CD8-positive, alpha-beta memory T cell (primary cell): ENCODE data around the gene MARK2. TPM values are rescaled to one million over a fixed set of nuclear protein-coding genes. Genes with fewer than 3 reads are reported as not detected.

Experiments
- CTCF ChIA-PET: fragments of 350-600 bp; sonication (Branson Sonifier 250); formaldehyde crosslinking; loops from one replicate; lab custom pipeline; 2021; ENCODE audit warnings: antibody characterized with exemption; lab: Charles Lee
- POLR2A ChIA-PET: fragments of 350-600 bp; sonication (Branson Sonifier 250); formaldehyde crosslinking; loops from one replicate; lab custom pipeline; 2021; ENCODE audit warnings: antibody characterized with exemption; lab: Charles Lee
- DNase-seq, 5 donors: peaks; one replicate each; pipeline versions ENCODE4 v3.0.0 to v3.0.0-alpha.2; 2020 to 2022; ENCODE audit warnings: mixed read lengths in 1 of 5
- H3K27ac ChIP-seq: one replicate; pipeline ENCODE4 v1.7.0; 2013; ENCODE audit warnings: low read depth, mild to moderate bottlenecking, low read length, moderate library complexity
- H3K27me3 ChIP-seq: 2 replicates; pipeline ENCODE4 v1.7.0; 2013; ENCODE audit warnings: low read length, mild to moderate bottlenecking; ENCODE audit not compliant: insufficient read depth, poor library complexity, severe bottlenecking
- H3K36me3 ChIP-seq: 2 replicates; pipeline ENCODE4 v1.7.0; 2013; ENCODE audit warnings: mild to moderate bottlenecking, low read length, moderate library complexity; ENCODE audit not compliant: insufficient read depth
- H3K4me1 ChIP-seq: 2 replicates; pipeline ENCODE4 v1.7.0; 2013; ENCODE audit warnings: mild to moderate bottlenecking, low read length, moderate library complexity; ENCODE audit not compliant: insufficient read depth
- H3K4me3 ChIP-seq: 2 replicates; pipeline ENCODE4 v1.7.0; 2013; ENCODE audit warnings: mild to moderate bottlenecking, low read length
- H3K9me3 ChIP-seq: 2 replicates; pipeline ENCODE4 v1.7.0; 2013; ENCODE audit warnings: mild to moderate bottlenecking, low read length
- H3K27ac Mint-ChIP-seq, 8 donors: one replicate each; pipeline ENCODE4 v1.8.0; 2020 to 2021; ENCODE audit warnings: mixed read lengths in 8 of 8, mild to moderate bottlenecking in 6 of 8, inconsistent platforms in 3 of 8, moderate library complexity in 3 of 8
- H3K27me3 Mint-ChIP-seq, 2 donors: one replicate each; pipeline ENCODE4 v1.8.0; 2020 to 2021; ENCODE audit warnings: mixed read lengths in 2 of 2, mild to moderate bottlenecking in 1 of 2, moderate library complexity in 1 of 2
- H3K36me3 Mint-ChIP-seq, 3 donors: one replicate each; pipeline ENCODE4 v1.8.0; 2020 to 2021; ENCODE audit warnings: mixed read lengths in 3 of 3, inconsistent platforms in 1 of 3, mild to moderate bottlenecking in 1 of 3
- H3K4me1 Mint-ChIP-seq, 3 donors: one replicate each; pipeline ENCODE4 v1.8.0; 2020 to 2021; ENCODE audit warnings: mixed read lengths in 3 of 3, inconsistent platforms in 1 of 3, mild to moderate bottlenecking in 1 of 3
- H3K4me3 Mint-ChIP-seq, 7 donors: one replicate each; pipeline ENCODE4 v1.8.0; 2020 to 2021; ENCODE audit warnings: mixed read lengths in 7 of 7, mild to moderate bottlenecking in 6 of 7, moderate library complexity in 4 of 7, inconsistent platforms in 2 of 7
- H3K9me3 Mint-ChIP-seq, 5 donors: one replicate each; pipeline ENCODE4 v1.8.0; 2020 to 2022; ENCODE audit warnings: mixed read lengths in 5 of 5, mild to moderate bottlenecking in 3 of 5, moderate library complexity in 2 of 5, inconsistent platforms in 1 of 5
- polyA plus RNA-seq: library from polyadenylated mRNA; unstranded; fragments of 300-500 nt; fragmentation: Illumina TruSeq; gene quantifications from one replicate; pipeline ENCODE4 v1.2.3, GENCODE V29; 2021
- total RNA-seq, 2 experiments: library from RNA; stranded (reverse); gene quantifications; one replicate each; pipeline ENCODE4 v1.2.3, GENCODE V29; 2021

MARK2 gene
- total and polyA plus RNA-seq, 3 experiments from 2014 or later: 34.5 to 72.5 (median 38.0) TPM

DNA sequence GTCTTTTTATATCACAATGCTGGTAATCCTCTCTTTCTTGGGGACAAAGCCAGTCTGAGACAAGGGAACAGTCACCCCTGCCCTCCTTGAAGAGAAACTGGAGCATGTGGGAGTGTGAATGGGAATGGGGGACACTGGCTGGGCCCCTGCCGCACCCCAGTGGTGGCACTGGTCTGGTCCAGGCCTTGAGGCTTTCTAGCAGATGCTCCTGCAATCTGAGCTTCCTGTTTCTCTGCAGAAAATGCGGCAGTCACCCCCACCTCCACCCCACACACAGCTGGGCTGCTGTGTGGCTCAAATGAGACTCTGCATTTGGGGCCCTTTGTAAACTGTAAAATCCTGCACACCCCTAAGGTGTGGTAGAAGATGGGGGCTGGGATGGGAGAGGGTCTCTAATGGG lies 6.6 kb upstream of the MARK2 start:
- Histone ChIP-seq H3K27ac (no peak overlapping the region), H3K4me3 (no peak overlapping the region), H3K4me1 (peaks cover 2% of the 10 kb centered on the region), H3K36me3 (no peaks in the 10 kb centered on the region), H3K27me3 (no peaks in the 10 kb centered on the region), H3K9me3 (no peaks in the 10 kb centered on the region)
- H3K4me3 Mint-ChIP-seq: no peak overlapping the region
- ChIA-PET POLR2A (interaction anchor here (0.9 kb wide), 1 partner anchor 110 kb away, joined by 3 read pairs; no protein-coding TSS in a partner anchor), CTCF (interaction anchor here (11.1 kb wide), 1 partner anchor 116 kb away, joined by 225 read pairs; no protein-coding TSS in a partner anchor)
- no peak overlapping the region for H3K27ac Mint-ChIP-seq
- H3K36me3 Mint-ChIP-seq: peaks cover 0 to 2% (median 0%) of the 10 kb centered on the region in 3 donors
- no peaks in the 10 kb centered on the region for H3K9me3 Mint-ChIP-seq
- H3K4me1 Mint-ChIP-seq: peaks cover 5 to 9% (median 5%) of the 10 kb centered on the region in 3 donors
- no peaks in the 10 kb centered on the region for H3K27me3 Mint-ChIP-seq
- peak in 1 of 5 donors; percentile 26 for DNase-seq

DNA sequence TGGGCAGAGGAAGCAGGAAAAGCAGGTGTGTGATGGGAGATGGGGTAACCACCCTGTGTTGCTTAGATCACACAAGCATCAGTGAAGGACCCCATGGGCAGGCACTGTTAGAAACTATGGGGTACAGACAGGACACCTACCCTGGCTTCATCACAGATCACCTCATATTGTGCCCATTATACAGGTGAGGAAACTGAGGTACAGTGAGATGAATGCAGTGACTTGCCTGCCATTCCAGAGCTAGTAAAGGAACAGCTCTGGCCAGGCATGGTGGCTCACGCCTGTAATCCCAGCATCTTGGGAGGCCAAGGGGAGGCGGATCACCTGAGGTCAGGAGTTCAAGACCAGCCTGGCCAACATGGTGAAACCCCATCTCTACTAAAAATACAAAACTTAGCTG lies 5.9 kb upstream of the MARK2 start:
- POLR2A ChIA-PET: interaction anchor here (0.7 kb wide), 1 partner anchor 23 kb away, joined by 4 read pairs; no protein-coding TSS in a partner anchor
- H3K36me3 Mint-ChIP-seq: peaks cover 0 to 2% (median 0%) of the 10 kb centered on the region in 3 donors

DNA sequence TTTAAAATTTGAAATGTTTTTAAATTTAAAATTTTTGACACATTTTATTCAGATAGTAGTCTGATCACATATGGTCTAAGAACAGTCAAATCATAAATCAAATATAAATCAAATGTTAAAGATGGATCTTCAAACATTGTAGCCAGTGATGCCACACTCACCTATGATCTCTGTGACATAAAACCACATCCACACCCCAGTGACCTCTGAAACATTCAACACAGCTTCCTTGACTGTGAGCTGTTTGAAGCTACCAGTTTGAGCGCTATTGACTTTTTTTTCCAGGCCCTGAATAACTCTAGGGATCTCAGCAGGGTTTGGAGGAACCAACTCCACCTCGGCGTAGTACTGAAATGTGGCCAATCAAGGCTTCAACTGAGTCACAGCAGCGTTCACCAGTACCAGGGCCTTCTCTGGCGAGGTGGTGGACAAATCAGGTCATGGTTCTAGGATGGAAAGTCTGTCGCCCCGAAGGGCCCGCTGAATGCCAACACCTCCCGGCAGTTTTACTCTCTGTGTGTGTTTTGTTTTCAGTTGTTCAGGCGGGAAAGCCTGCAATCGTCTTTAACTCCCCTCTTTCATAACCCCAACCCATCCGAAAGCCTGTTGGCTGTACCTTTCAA lies 4.3 kb upstream of the MARK2 start:
- Mint-ChIP-seq H3K36me3 (peaks cover 0 to 4% (median 0%) of the 10 kb centered on the region in 3 donors), H3K9me3 (no peaks in the 10 kb centered on the region), H3K27me3 (peaks cover 0 to 3% of the 10 kb centered on the region in 2 donors), H3K27ac (peak overlapping the region in 1 of 8 donors; percentile 52), H3K4me3 (no peak overlapping the region), H3K4me1 (peaks cover 16 to 21% (median 17%) of the 10 kb centered on the region in 3 donors)
- no peak overlapping the region for H3K4me3 ChIP-seq
- no peak overlapping the region for H3K27ac ChIP-seq
- CTCF ChIA-PET: interaction anchor here (5.2 to 11.1 kb wide), 2 partner anchors 72 to 114 kb away, joined by 34 to 225 read pairs; no protein-coding TSS in a partner anchor
- peak in 1 of 5 donors; percentile 30 for DNase-seq
- no peaks in the 10 kb centered on the region for H3K27me3 ChIP-seq
- H3K9me3 ChIP-seq: no peaks in the 10 kb centered on the region
- POLR2A ChIA-PET: no interaction called here
- no peaks in the 10 kb centered on the region for H3K36me3 ChIP-seq
- H3K4me1 ChIP-seq: peaks cover 13% of the 10 kb centered on the region

More for the DNA sequence above, 5.9 kb upstream of the MARK2 start:
- Histone ChIP-seq H3K27me3 (no peaks in the 10 kb centered on the region), H3K4me3 (no peak overlapping the region), H3K36me3 (no peaks in the 10 kb centered on the region), H3K27ac (no peak overlapping the region), H3K9me3 (no peaks in the 10 kb centered on the region), H3K4me1 (peaks cover 9% of the 10 kb centered on the region)
- CTCF ChIA-PET: interaction anchor here (11.1 kb wide), 1 partner anchor 115 kb away, joined by 225 read pairs; no protein-coding TSS in a partner anchor
- no peak overlapping the region for H3K4me3 Mint-ChIP-seq
- H3K9me3 Mint-ChIP-seq: no peaks in the 10 kb centered on the region
- no peaks in the 10 kb centered on the region for H3K27me3 Mint-ChIP-seq
- peak in 1 of 5 donors; percentile 27 for DNase-seq
- H3K4me1 Mint-ChIP-seq: peaks cover 12 to 17% (median 13%) of the 10 kb centered on the region in 3 donors
- H3K27ac Mint-ChIP-seq: no peak overlapping the region

DNA sequence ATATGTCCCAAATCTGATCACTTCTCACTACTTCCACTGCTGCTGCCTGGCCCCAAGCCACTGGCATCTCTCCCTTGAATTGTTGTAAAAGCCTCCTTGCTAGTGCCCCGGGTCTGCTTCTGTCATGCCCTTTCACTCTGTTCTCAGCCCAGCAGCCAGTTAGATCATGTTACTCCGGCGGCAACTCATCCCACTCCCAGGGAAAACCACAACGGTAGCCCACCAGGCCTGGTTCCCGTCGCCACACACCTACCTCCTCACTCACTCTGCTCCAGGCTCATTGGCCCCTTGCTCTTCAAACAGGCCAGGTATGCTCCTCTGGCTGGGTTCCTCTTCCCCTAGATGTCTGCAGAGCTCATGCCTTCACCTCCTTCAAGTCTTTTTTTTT lies 3.8 kb upstream of the MARK2 start:
- POLR2A ChIA-PET: no interaction called here
- CTCF ChIA-PET: interaction anchor here (1.4 to 11.1 kb wide), 5 partner anchors 71 to 315 kb away, joined by 5 to 225 read pairs (median 34); no protein-coding TSS in a partner anchor
- Histone ChIP-seq H3K4me1 (peaks cover 13% of the 10 kb centered on the region), H3K27me3 (no peaks in the 10 kb centered on the region), H3K27ac (no peak overlapping the region), H3K9me3 (no peaks in the 10 kb centered on the region), H3K4me3 (no peak overlapping the region), H3K36me3 (no peaks in the 10 kb centered on the region)
- DNase-seq: peak in 1 of 5 donors; percentile 23
- H3K4me3 Mint-ChIP-seq: no peak overlapping the region
- peaks cover 0 to 4% of the 10 kb centered on the region in 2 donors for H3K27me3 Mint-ChIP-seq
- peak overlapping the region in 1 of 8 donors; percentile 52 for H3K27ac Mint-ChIP-seq
- peaks cover 21 to 24% (median 22%) of the 10 kb centered on the region in 3 donors for H3K4me1 Mint-ChIP-seq
- no peaks in the 10 kb centered on the region for H3K9me3 Mint-ChIP-seq
- H3K36me3 Mint-ChIP-seq: peaks cover 0 to 9% (median 0%) of the 10 kb centered on the region in 3 donors

DNA sequence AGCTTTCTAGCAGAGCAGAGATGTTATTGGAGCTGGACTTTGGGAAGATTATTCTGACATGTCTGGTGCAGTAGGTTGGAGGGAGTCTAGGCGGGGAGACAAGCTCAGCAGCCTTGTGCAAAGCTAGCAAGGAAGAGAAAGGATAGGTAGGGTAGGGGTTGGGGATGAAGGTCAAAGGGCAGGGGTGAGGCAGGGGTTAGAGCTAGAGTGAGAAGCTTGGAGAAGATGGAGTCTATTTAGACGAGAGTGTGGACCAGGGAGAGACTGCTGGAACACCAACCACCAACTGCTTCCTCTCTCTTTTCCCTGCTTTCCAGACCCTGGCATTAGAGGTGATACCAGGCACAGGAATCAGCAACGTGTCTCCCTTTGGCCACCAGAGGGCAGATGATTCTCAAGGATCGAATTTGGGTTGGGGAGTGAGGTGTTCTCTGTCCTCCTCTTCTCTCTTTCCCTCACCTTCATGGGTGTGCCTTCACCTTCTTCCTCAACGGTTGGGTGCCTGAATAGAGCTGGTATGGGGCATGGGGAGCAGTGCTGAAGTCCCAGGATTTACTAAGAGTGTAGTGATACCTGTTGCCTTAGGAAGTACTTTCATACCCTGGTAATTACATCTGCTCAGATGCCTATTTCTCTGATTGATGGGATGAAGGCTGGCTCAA lies 1.8 kb upstream of the MARK2 start:
- Histone ChIP-seq H3K4me1 (peaks cover 25% of the 10 kb centered on the region), H3K9me3 (no peaks in the 10 kb centered on the region), H3K27me3 (no peaks in the 10 kb centered on the region), H3K36me3 (no peaks in the 10 kb centered on the region), H3K27ac (no peak overlapping the region), H3K4me3 (peak overlapping the region; percentile 56)
- Mint-ChIP-seq H3K4me3 (peak overlapping the region; percentile 61 to 76 (median 67)), H3K9me3 (no peaks in the 10 kb centered on the region), H3K4me1 (peaks cover 40 to 44% (median 42%) of the 10 kb centered on the region in 3 donors), H3K36me3 (peaks cover 0 to 24% (median 0%) of the 10 kb centered on the region in 3 donors), H3K27ac (peak overlapping the region; percentile 62 to 95 (median 89)), H3K27me3 (peaks cover 0 to 4% of the 10 kb centered on the region in 2 donors)
- ChIA-PET POLR2A (interaction anchor here (0.6 to 2.7 kb wide), 5 partner anchors 51 to 886 kb away, joined by 3 to 9 read pairs (median 6); partner anchors contain the start of genes NRXN2 and OTUB1), CTCF (interaction anchor here (0.7 to 11.1 kb wide), 41 partner anchors 9 to 313 kb away, joined by 3 to 225 read pairs (median 6); partner anchors contain the start of genes COX8A, NAA40, OTUB1 and RCOR2)
- DNase-seq: peak; percentile 57 to 82 (median 69)

DNA sequence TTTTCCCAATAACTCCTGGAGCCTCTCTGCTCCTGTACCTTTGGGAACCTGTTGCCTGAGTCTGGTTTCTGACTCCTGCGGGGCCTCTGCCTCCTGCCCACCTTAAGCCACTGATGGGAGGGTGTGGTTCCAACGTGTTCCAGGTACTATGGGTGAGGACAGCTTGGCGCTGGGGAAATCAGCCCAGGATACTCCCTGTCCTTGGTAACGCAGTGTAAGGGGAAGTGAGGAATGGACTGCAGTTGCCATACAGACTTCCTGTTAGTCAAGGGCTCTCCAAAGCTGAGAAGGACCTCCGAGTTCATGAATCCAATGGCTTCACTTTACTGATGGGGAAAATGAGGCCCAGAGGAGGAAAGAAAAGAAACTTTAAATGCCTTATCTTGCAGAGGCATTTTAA lies 1.2 kb upstream of the MARK2 start:
- Histone ChIP-seq H3K36me3 (no peaks in the 10 kb centered on the region), H3K27ac (peak overlapping the region; percentile 63), H3K4me3 (peak overlapping the region; percentile 56), H3K27me3 (no peaks in the 10 kb centered on the region), H3K4me1 (peaks cover 31% of the 10 kb centered on the region), H3K9me3 (no peaks in the 10 kb centered on the region)
- Mint-ChIP-seq H3K4me1 (peaks cover 44 to 50% (median 48%) of the 10 kb centered on the region in 3 donors), H3K4me3 (peak overlapping the region in 6 of 7 donors; percentile 65 to 92 (median 86)), H3K27ac (peak overlapping the region; percentile 62 to 95 (median 89)), H3K36me3 (peaks cover 0 to 29% (median 2%) of the 10 kb centered on the region in 3 donors), H3K27me3 (peaks cover 0 to 4% of the 10 kb centered on the region in 2 donors), H3K9me3 (no peaks in the 10 kb centered on the region)
- DNase-seq: peak in 1 of 5 donors; percentile 47
- POLR2A ChIA-PET: interaction anchor here (0.9 to 2.7 kb wide), 10 partner anchors 24 to 1110 kb away, joined by 3 to 9 read pairs (median 4); partner anchors contain the start of genes HNRNPUL2, OTUB1 and STIP1
- CTCF ChIA-PET: interaction anchor here (0.7 to 11.1 kb wide), 35 partner anchors 9 to 313 kb away, joined by 3 to 225 read pairs (median 7); partner anchors contain the start of genes COX8A, NAA40, OTUB1 and RCOR2

DNA sequence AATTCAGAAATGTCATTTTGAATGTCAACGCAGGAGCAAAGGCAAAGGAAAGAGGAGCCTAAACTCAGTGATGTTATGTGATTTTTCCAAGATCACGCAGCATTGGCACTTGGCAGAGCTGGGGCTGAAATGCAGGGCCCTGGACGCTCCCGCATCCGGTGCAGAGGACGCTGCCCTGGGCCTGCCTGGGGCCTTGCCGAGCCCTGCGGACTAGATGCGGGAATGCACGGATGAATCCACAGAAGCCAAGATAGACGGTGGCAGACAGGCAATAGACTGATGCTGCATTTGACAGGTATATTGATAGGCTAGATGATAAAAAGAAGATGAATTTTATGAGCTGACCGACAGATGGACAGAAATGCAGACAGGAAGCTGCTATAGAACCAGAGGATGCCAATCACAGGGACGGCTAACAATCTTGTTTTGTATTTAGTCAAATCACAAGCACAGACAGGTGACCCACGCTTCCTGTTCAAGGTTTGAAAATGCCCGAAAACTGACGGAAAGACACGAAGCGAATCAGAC lies 696 bp upstream of the MARK2 start:
- POLR2A ChIA-PET: interaction anchor here (0.7 to 2.7 kb wide), 15 partner anchors 10 to 1111 kb away, joined by 3 to 9 read pairs (median 4); partner anchors contain the start of genes HNRNPUL2, NAA40, OTUB1 and PRDX5
- CTCF ChIA-PET: interaction anchor here (0.7 to 11.1 kb wide), 30 partner anchors 10 to 312 kb away, joined by 3 to 225 read pairs (median 7); partner anchors contain the start of genes COX8A, NAA40, OTUB1 and RCOR2
- Mint-ChIP-seq H3K4me1 (peaks cover 49 to 55% (median 53%) of the 10 kb centered on the region in 3 donors), H3K27ac (peak overlapping the region; percentile 62 to 95 (median 89)), H3K4me3 (peak overlapping the region; percentile 81 to 96 (median 87)), H3K36me3 (peaks cover 0 to 34% (median 4%) of the 10 kb centered on the region in 3 donors), H3K27me3 (peaks cover 0 to 4% of the 10 kb centered on the region in 2 donors), H3K9me3 (no peaks in the 10 kb centered on the region)
- Histone ChIP-seq H3K27me3 (no peaks in the 10 kb centered on the region), H3K4me1 (peaks cover 36% of the 10 kb centered on the region), H3K9me3 (no peaks in the 10 kb centered on the region), H3K4me3 (peak overlapping the region; percentile 56), H3K36me3 (no peaks in the 10 kb centered on the region), H3K27ac (peak overlapping the region; percentile 63)
- peak in 2 of 5 donors; percentile 5 to 54 for DNase-seq
